ENCODE measurements around the gene CLDN6. TPM values are rescaled to one million over a fixed set of nuclear protein-coding genes. Genes with fewer than 3 reads are reported as not detected.

Gene CLDN6
- total and polyA plus RNA-seq, 2 of the 13 experiments (the other 11 are each of a cell fraction or from before 2014, with no cell fraction given): 5.9 to 7.6 TPM

GRCh38 chr16:3023669-3024478 is 5.9 kb upstream of the CLDN6 start, which contains the start of the genes HCFC1R1 and THOC6 (continued):
- TF ChIP-seq ZNF407 (CRISPR knock-in tag; IDR thresholded peaks at IDR 0.05; ENCODE audit: not compliant biosample characterization) (peak; percentile 89), STAT6 (CRISPR knock-in tag; IDR thresholded peaks at IDR 0.05; ENCODE audit: borderline replicate concordance) (no peak), ZSCAN5A (CRISPR knock-in tag; IDR thresholded peaks at IDR 0.05; ENCODE audit: borderline replicate concordance) (peak; percentile 87; the same call in 1 of the 2 replicates), ZNF75D (CRISPR knock-in tag; IDR thresholded peaks at IDR 0.05; ENCODE audit: borderline replicate concordance) (no peak), KDM3A (CRISPR knock-in tag; IDR thresholded peaks at IDR 0.05; ENCODE audit: low read depth) (peak; percentile 54; the same call in 1 of the 2 replicates), RNF219 (CRISPR knock-in tag; IDR thresholded peaks at IDR 0.05) (no peak), SYNCRIP (IDR thresholded peaks at IDR 0.05; ENCODE audit: insufficient read depth, low read depth, low read length) (no peak), ZNF354B (CRISPR knock-in tag; IDR thresholded peaks at IDR 0.05) (peak; percentile 92), ZBTB8A (CRISPR knock-in tag; IDR thresholded peaks at IDR 0.05; ENCODE audit: borderline replicate concordance, low read depth) (no peak), JUN (CRISPR knock-in tag; IDR thresholded peaks at IDR 0.05) (0 out of 2 replicates have a peak, but pooled peaks have one; percentile 45), SKI (IDR thresholded peaks at IDR 0.05; ENCODE audit: partially characterized antibody) (peak; percentile 45), ZBTB7B (CRISPR knock-in tag; IDR thresholded peaks at IDR 0.05) (peak; percentile 82), ZNF720 (CRISPR knock-in tag; IDR thresholded peaks at IDR 0.05) (no peak)
